Mesodermal cell (in vitro differentiated cells): ENCODE data around the gene ANKRD27. TPM values are rescaled to one million over a fixed set of nuclear protein-coding genes. Genes with fewer than 3 reads are reported as not detected.
"Not testable (repeated sequence)": the region's sequence is repeated elsewhere in the genome, so short reads cannot be mapped to it uniquely, and the experiment has no call there.

Experiments
- H3K27ac ChIP-seq: 2 replicates; pipeline ENCODE4 v1.7.0; 2013; ENCODE audit warnings: mild to moderate bottlenecking, low read depth, low read length, moderate library complexity; ENCODE audit not compliant: severe bottlenecking
- H3K36me3 ChIP-seq: 2 replicates; pipeline ENCODE4 v1.7.1; 2013; ENCODE audit warnings: mild to moderate bottlenecking, low read length, moderate library complexity; ENCODE audit not compliant: control insufficient read depth, insufficient read depth
- H3K4me1 ChIP-seq: one replicate; pipeline ENCODE4 v1.7.1; 2013; ENCODE audit warnings: mild to moderate bottlenecking, low read length; ENCODE audit not compliant: insufficient read depth, control insufficient read depth, poor library complexity, severe bottlenecking
- H3K4me3 ChIP-seq: 2 replicates; pipeline ENCODE4 v1.7.0; 2013; ENCODE audit warnings: low read length, control low read depth, mild to moderate bottlenecking; ENCODE audit not compliant: insufficient read depth, poor library complexity, severe bottlenecking; ENCODE audit errors: extremely low read depth
- H3K9me3 ChIP-seq: 2 replicates; pipeline ENCODE4 v1.7.1; 2013; ENCODE audit warnings: mild to moderate bottlenecking, low read length, moderate library complexity; ENCODE audit not compliant: control insufficient read depth
- WGBS, 2 experiments: methylation state at CpG; one replicate each; pipeline ENCODE4 v1.1.5; 2013; ENCODE audit warnings: missing lambda C conversion rate in 2 of 2; ENCODE audit not compliant: insufficient coverage in 2 of 2; 5-methylcytosine and 5-hydroxymethylcytosine counted together
- polyA plus RNA-seq, 2 experiments: library from polyadenylated mRNA; stranded (reverse); fragments of 50-300 nt; gene quantifications; one replicate each; pipeline ENCODE4 v1.2.3, GENCODE V29; 2013

The ANKRD27 gene
- 18.1 TPM for polyA plus RNA-seq (2013, experiment 1 of 2)
- polyA plus RNA-seq (2013, experiment 2 of 2): 18.9 TPM

DNA sequence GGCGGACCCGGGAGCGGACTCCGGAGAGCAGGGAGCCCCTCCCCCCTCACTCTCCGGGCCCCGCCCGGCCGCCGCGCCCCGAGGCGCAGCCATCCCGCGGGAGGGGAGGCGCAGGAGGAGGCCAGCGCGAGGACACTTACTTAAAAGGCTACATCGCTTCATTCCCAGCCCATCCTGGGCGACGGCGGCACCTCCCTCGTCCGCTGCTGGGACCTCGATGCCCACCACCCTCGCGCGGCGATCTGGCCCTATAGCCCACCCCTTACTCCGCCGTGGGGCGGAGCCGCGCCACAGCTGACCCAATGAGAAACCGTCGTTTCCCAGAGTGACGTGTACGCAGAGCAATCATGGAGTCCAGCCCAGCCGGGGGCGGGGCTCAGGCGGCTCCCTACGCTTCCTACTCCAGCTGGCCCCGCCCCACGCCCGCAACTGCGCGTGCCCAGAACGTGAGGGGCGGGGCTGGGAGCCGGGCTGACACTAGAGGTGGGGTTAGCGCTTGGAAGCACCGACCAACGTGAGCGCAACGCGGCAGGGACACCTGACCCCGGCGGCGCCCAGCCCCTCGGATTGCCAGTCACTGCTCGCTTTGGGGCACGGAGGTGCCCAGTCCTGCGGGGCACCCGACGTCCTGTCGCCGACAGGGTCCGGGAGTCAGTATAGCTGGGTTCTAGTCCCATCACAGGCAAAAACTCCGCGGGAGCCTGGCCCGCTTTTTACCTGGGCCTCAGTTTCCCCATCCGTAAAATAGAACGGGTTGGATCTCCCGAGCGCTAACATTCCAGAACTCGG is at the start of gene ANKRD27:
TSS of gene ANKRD27 (minus strand) at position 250 of the 789 bp plus-strand sequence. CDS start 16,165 bp downstream, outside the sequence.
- H3K36me3 ChIP-seq: no peaks in the 10 kb centered on the region
- no peaks in the 10 kb centered on the region for H3K4me1 ChIP-seq
- H3K27ac ChIP-seq: no peak within 1 kb of the TSS
- no peaks in the 10 kb centered on the region for H3K9me3 ChIP-seq
- peak within 1 kb of the TSS; percentile 76 for H3K4me3 ChIP-seq
- 0 to 1% methylated on average over 60 to 68 of the region's 75 CpGs for WGBS, 2 experiments

DNA sequence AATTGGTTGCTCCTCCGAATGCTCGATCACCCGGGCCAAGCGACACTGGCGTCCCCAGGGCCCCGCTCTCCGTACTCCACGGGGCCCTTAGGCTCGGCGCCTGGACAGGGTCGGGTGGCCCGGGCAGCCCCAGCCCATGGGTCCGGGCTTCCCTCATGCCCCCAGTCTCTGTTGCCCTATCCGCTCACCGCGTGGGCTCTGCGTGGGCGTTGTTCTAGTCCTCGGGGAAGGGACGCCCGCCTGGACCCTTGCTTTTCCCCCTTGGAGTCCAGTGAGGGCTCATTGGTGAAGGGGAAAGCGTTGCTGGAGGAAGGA is 45.9 kb upstream of the ANKRD27 start:
- no peak overlapping the region for H3K27ac ChIP-seq

DNA sequence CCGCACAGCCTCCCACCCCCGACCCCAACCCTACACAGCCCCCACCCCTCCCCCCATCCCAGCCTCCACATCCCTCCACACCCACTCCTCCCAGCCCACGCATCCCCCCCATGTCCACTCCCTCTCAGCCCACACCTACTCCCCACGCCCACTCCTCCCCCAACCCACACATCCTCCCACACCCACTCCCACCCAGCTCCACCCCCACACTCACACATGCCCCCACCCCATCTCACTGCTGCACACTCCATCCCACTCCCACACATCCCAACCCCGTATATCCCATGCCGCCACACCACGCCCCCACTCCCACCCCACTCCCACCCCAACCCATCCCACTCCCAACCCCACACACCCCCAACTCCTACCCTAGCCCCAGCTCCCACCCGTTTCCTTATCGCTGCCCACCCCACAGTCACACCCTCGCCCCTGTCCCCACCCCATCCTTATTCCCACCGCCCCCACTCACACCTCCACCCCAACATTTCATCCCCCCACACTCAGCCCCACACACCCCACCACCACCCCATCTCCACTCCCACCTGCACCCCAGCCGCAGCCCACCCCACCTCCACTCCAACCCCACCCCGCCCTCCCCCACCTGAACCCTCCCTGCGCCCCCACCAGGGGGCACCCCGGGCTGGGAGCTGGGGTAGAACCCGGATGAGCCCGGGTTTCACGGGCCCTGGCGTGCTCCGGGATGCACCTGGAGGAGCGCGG is 45.4 kb upstream of the ANKRD27 start:
- H3K4me3 ChIP-seq: no peak overlapping the region
- WGBS, 2 experiments: 93 to 100% methylated on average over 7 to 11 of the region's 22 CpGs
- H3K4me1 ChIP-seq: no peaks in the 10 kb centered on the region
- H3K27ac ChIP-seq: no peak overlapping the region
- H3K9me3 ChIP-seq: no peaks in the 10 kb centered on the region
- no peaks in the 10 kb centered on the region for H3K36me3 ChIP-seq

More for the DNA sequence above, 45.9 kb upstream of the ANKRD27 start:
- no peaks in the 10 kb centered on the region for H3K4me1 ChIP-seq
- WGBS, 2 experiments: 90 to 95% methylated on average over 17 to 18 of the region's 22 CpGs
- H3K36me3 ChIP-seq: no peaks in the 10 kb centered on the region
- H3K4me3 ChIP-seq: no peak overlapping the region
- no peaks in the 10 kb centered on the region for H3K9me3 ChIP-seq

DNA sequence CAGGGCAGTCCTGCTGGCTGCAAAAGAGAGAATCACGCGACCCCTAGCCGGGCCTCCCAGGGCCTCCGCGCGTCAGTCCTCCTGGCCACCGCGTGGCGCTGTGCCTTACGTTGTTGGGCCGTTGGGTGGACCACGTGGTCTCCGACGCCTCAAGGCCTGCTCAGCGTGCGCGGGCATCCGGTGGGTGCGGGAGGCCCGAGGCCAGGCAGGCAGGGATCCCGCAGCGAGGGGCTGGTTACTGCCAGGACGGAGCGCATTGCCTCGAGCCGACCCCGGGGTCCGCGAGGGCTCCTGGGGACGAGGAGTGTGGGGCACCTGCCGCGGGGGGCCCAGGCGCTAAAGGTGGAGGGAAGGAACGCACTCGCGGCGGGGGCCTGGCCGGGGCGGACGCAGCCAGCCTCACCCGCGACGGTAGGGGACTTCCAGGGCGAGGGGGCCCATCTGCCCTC is 44.7 kb upstream of the ANKRD27 start, which contains the start of gene TDRD12:
TSS of gene TDRD12 (plus strand) at position 157 of the 449 bp plus-strand sequence. CDS start 306 bp downstream, outside the sequence.
- Histone ChIP-seq H3K36me3 (no peaks in the 10 kb centered on the region), H3K4me3 (no peak within 1 kb of the TSS), H3K9me3 (no peaks in the 10 kb centered on the region), H3K4me1 (no peaks in the 10 kb centered on the region), H3K27ac (no peak within 1 kb of the TSS)
- 95 to 97% methylated on average over 34 to 42 of the region's 44 CpGs for WGBS, 2 experiments

DNA sequence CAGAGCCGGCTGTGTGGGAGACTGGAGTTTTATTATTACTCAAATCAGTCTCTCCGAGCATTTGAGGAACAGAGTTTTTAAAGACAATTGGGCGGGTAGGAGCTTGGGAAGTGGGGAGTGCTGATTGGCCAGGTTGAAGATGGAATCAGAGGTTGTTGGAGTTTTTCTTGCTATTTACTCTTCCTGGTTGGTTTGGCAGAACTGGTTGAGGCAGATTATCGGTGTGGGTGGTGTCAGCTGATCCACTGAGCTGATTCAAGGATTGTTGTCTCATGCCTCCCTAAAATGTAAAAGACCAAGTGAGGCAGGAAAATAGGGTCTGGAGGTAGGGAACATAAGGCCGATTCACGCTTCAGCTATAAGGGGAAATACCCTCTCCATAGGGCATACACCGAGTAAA is 43.3 kb upstream of the ANKRD27 start:
- WGBS, 2 experiments: 93 to 95% methylated on average over 7 of the region's 7 CpGs
- peaks cover 1% of the 10 kb centered on the region for H3K36me3 ChIP-seq
- H3K27ac ChIP-seq: no peak overlapping the region
- H3K9me3 ChIP-seq: no peaks in the 10 kb centered on the region
- no peaks in the 10 kb centered on the region for H3K4me1 ChIP-seq
- no peak overlapping the region for H3K4me3 ChIP-seq

DNA sequence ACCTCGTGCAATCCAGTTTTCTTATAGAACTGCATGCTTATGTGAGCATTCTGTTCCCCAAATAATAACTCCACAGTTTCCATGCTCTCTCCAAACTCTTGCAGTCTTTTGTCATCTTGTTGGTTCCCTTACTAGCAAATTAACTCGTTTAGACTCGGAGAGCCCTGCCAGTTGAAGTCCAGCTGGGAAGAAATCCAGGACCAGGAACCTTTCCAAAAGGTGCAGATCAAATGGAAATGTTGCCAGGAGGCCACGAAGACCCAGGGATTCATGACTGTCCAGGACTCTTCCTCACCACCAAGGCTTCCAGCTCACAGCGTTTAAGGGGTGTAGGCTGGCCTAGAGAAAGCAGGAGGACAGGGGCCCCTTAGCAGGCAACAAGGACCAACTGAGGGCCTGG is 42.5 kb upstream of the ANKRD27 start:
- Histone ChIP-seq H3K27ac (no peak overlapping the region), H3K4me1 (no peaks in the 10 kb centered on the region), H3K9me3 (no peaks in the 10 kb centered on the region), H3K36me3 (peaks cover 7% of the 10 kb centered on the region), H3K4me3 (no peak overlapping the region)
- WGBS, 2 experiments: 88 to 96% methylated on average over 3 to 5 of the region's 5 CpGs

DNA sequence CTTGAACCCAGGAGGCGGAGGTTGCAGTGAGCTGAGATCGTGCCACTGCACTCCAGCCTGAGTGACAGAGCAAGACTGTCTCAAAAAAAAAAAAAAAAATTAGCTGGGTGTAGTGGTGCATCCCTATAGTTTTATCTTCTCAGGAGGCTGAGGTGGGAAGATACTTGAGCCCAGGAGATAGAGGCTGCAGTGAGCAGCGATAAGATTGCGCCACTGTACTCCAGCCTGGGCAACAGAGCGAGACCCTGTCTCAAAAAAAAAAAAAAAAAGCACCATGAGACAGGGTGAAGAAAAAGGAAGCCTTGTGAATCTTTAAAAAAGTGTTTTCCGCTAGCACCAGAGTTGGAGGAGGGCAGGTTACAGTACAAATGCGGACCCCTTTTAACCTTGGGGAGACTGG is 41.2 kb upstream of the ANKRD27 start:
- H3K4me1 ChIP-seq, H3K36me3 ChIP-seq, H3K9me3 ChIP-seq, H3K27ac ChIP-seq, H3K4me3 ChIP-seq: not testable (repeated sequence)
- 83 to 89% methylated on average over 4 to 7 of the region's 7 CpGs for WGBS, 2 experiments

DNA sequence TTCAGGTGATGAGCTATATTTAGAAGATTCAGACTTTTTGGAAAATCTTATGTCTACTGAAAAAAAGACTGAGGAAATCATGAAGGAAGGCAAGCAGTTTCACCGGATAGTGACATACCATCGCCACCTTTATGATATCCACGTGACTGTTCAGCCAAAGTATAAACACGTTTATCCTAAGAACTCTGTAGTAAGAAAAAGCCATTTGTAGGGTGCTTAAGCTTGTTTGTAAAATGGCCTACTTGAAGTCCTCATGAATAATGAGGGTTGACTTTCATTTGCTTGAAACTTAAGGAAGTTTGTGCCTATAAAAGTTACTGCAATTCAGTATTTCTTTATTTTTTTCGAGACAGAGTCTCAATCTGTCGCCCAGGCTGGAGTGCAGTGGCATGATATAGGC is 36.8 kb upstream of the ANKRD27 start:
- Histone ChIP-seq H3K4me3 (no peak overlapping the region), H3K36me3 (peaks cover 11% of the 10 kb centered on the region), H3K27ac (no peak overlapping the region), H3K9me3 (no peaks in the 10 kb centered on the region), H3K4me1 (no peaks in the 10 kb centered on the region)
- WGBS, 2 experiments: 93 to 100% methylated on average over 1 to 6 of the region's 6 CpGs

DNA sequence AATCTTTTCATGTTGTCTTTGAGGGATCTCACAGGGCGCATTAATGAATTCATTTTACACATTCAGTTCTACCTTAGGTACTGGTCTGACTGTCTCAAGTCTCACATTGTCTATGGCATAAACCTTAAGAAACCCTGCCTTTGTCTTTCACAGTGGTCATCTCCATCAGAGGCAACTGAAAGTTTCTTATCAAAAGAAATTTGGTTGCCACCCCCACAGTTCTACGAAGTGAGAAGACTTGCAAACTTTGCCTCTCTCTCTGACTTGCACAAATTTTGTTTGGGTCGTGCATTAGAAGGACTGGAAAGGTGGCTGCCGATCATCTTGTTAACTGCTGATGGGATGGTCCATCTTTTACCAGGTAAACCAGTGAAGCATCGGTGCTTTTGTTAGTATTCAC is 34.1 kb upstream of the ANKRD27 start:
- 94 to 96% methylated on average over 4 to 5 of the region's 5 CpGs for WGBS, 2 experiments
- Histone ChIP-seq H3K4me1 (no peaks in the 10 kb centered on the region), H3K36me3 (peaks cover 21% of the 10 kb centered on the region), H3K4me3 (no peak overlapping the region), H3K9me3 (peaks cover 9% of the 10 kb centered on the region), H3K27ac (no peak overlapping the region)

DNA sequence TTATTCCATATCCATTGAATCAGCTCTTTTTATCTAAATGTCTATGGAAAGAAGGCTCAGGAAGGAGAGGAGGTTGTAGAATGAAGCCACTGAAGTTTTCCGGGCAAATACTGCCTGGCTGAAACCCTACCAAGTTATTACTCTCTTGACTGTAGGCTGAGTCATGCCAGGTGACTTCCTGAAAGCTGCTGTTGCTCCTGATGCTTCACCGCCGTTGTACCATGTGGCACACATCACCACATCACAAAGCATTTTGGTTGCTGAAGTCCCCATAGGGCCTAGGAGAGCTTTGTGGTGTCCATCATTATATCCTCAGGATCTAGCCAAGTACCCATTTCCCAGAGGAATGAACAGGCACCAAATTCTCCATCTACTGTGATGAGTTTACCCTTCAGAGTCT is 33.5 kb upstream of the ANKRD27 start:
- Histone ChIP-seq H3K9me3 (peaks cover 13% of the 10 kb centered on the region), H3K36me3 (peaks cover 25% of the 10 kb centered on the region), H3K27ac (no peak overlapping the region), H3K4me3 (no peak overlapping the region), H3K4me1 (no peaks in the 10 kb centered on the region)
- 81 to 100% methylated on average over 1 to 2 of the region's 3 CpGs for WGBS, 2 experiments

DNA sequence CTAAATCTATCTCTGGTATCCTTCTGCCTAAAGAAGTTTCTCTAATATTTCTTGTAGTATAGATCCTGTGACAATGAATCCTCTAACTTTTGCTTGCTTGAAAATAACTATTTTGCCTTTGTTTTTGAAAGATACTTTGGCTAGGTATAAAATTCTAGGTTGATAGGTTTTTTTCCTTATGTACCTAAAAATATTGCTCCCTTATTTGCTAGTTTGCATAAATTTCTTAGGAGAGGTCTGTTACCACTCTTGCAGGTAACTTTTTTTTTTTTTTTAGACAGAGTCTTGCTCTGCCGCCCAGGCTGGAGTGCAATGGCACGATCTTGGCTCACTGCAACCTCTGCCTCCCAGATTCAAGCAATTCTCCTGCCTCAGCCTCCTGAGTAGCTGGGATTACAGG is 29.0 kb upstream of the ANKRD27 start:
- 81% methylated on average over 2 of the region's 2 CpGs; no CpG with 5 or more reads in 1 of the 2 experiments for WGBS, 2 experiments

More for the DNA sequence above, 29.0 kb upstream of the ANKRD27 start:
- Histone ChIP-seq H3K36me3 (peaks cover 24% of the 10 kb centered on the region), H3K9me3 (peaks cover 13% of the 10 kb centered on the region)
- H3K4me1 ChIP-seq, H3K4me3 ChIP-seq, H3K27ac ChIP-seq: not testable (repeated sequence)
